SU-DHL-6 (cell line): Measurements from ENCODE around the gene MEA1.

ENCODE experiments used
- EZH2phosphoT487 ChIP-seq: fragments of 200-600 bp; sonication (generic), shearing (Covaris generic); conservative IDR thresholded peaks from 2 replicates; pipeline ENCODE4 v1.6.1; 2018; ENCODE audit warnings: mild to moderate bottlenecking, antibody characterized with exemption, low read length, moderate library complexity, mixed read lengths
- TF ChIP-seq, protein P1 (sequence below): fragments of 200-600 bp; sonication (generic); IDR thresholded peaks from one replicate; pipeline ENCODE4 v1.5.1; 2017; ENCODE audit warnings: antibody characterized with exemption, mild to moderate bottlenecking, low read length, moderate library complexity; ENCODE audit not compliant: insufficient read depth, poor library complexity, severe bottlenecking

DNA sequence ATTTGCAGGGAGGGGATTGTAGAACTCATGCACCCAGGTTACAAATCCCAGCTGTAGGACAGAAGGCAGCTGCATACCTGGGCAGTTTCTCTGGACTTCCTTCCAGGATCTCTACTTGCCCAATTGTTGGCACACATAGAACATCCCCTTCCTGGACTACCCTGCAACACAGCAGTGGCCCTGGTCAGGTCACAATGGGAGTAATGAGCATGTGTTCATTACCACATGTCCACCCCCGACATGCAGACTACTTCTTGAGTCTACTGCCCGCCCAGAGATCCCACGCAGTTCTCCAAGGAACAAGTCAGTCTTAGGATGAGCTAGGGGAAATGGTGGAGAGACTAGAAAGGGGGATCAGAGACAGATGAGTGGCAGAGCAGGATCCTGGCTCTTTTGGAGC, 39.8 kb downstream of the MEA1 start:
- TF ChIP-seq, protein P1, sequence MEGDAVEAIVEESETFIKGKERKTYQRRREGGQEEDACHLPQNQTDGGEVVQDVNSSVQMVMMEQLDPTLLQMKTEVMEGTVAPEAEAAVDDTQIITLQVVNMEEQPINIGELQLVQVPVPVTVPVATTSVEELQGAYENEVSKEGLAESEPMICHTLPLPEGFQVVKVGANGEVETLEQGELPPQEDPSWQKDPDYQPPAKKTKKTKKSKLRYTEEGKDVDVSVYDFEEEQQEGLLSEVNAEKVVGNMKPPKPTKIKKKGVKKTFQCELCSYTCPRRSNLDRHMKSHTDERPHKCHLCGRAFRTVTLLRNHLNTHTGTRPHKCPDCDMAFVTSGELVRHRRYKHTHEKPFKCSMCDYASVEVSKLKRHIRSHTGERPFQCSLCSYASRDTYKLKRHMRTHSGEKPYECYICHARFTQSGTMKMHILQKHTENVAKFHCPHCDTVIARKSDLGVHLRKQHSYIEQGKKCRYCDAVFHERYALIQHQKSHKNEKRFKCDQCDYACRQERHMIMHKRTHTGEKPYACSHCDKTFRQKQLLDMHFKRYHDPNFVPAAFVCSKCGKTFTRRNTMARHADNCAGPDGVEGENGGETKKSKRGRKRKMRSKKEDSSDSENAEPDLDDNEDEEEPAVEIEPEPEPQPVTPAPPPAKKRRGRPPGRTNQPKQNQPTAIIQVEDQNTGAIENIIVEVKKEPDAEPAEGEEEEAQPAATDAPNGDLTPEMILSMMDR = no peak
- no peak for TF ChIP-seq EZH2phosphoT487
